Neural cell (in vitro differentiated cells): ENCODE results near the gene HSF5. TPM values are rescaled to one million over a fixed set of nuclear protein-coding genes. Genes with fewer than 3 reads are reported as not detected.

Experiments used
- H2AFZ ChIP-seq: fragments of 200-600, 300-800 bp; sonication (generic), shearing (Covaris generic); 2 replicates; pipeline ENCODE4 v1.6.0; 2014; ENCODE audit warnings: low read depth, mild to moderate bottlenecking, antibody characterized with exemption, low read length, moderate library complexity
- H3F3A ChIP-seq: fragments of 200-600 bp; shearing (Covaris generic); 2 replicates; pipeline ENCODE4 v1.6.1; 2016; ENCODE audit warnings: mild to moderate bottlenecking, moderate library complexity, mixed read lengths, antibody characterized with exemption, low read length; ENCODE audit not compliant: insufficient read depth, poor library complexity, severe bottlenecking
- H3K27ac ChIP-seq: fragments of 200-600, 300-800 bp; sonication (generic), shearing (Covaris generic); 2 replicates; pipeline ENCODE4 v1.5.1; 2014; ENCODE audit warnings: mild to moderate bottlenecking, low read length, moderate library complexity
- H3K27me3 ChIP-seq: fragments of 300-800, 200-600 bp; sonication (generic), shearing (Covaris generic); 2 replicates; pipeline ENCODE4 v1.6.0; 2014; ENCODE audit warnings: mild to moderate bottlenecking, low read depth, low read length, moderate library complexity; ENCODE audit not compliant: insufficient read depth
- H3K36me3 ChIP-seq: fragments of 300-800, 200-600 bp; sonication (generic), shearing (Covaris generic); 2 replicates; pipeline ENCODE4 v1.5.1; 2014; ENCODE audit warnings: mild to moderate bottlenecking, antibody characterized with exemption, low read length, moderate library complexity; ENCODE audit not compliant: insufficient read depth
- H3K4me2 ChIP-seq: fragments of 300-800, 200-600 bp; sonication (generic), shearing (Covaris generic); 2 replicates; pipeline ENCODE4 v1.6.0; 2014; ENCODE audit warnings: mild to moderate bottlenecking, low read length
- H3K4me3 ChIP-seq: fragments of 300-800, 200-600 bp; sonication (generic), shearing (Covaris generic); 2 replicates; pipeline ENCODE4 v1.5.1; 2014; ENCODE audit warnings: mild to moderate bottlenecking, low read length, moderate library complexity
- H3K79me2 ChIP-seq: fragments of 200-600 bp; shearing (Covaris generic); replicated peaks from 2 replicates; pipeline ENCODE4 v1.6.0; 2014; ENCODE audit warnings: mild to moderate bottlenecking, low read length, moderate library complexity; ENCODE audit not compliant: insufficient read depth
- H3K9ac ChIP-seq: fragments of 300-800, 200-600 bp; sonication (generic), shearing (Covaris generic); 2 replicates; pipeline ENCODE4 v1.6.1; 2016; ENCODE audit warnings: mild to moderate bottlenecking, low read length, mixed read lengths
- H3K9me2 ChIP-seq: fragments of 200-600 bp; shearing (Covaris generic); 2 replicates; pipeline ENCODE4 v1.6.1; 2016; ENCODE audit warnings: mild to moderate bottlenecking, low read length, mixed read lengths; ENCODE audit not compliant: insufficient read depth
- H3K9me3 ChIP-seq: fragments of 200-600, 300-800 bp; sonication (generic), shearing (Covaris generic); 2 replicates; pipeline ENCODE4 v1.6.1; 2016; ENCODE audit warnings: mild to moderate bottlenecking, mixed run types, low read length, moderate library complexity, mixed read lengths
- H4K20me1 ChIP-seq: fragments of 200-600 bp; shearing (Covaris generic); 2 replicates; pipeline ENCODE4 v1.6.1; 2016; ENCODE audit warnings: mild to moderate bottlenecking, mixed run types; ENCODE audit not compliant: insufficient read depth
- CTCF ChIP-seq: fragments of 450-650 bp; IDR thresholded peaks from 2 replicates; pipeline ENCODE4 v1.5.1; 2014; ENCODE audit warnings: antibody characterized with exemption, mild to moderate bottlenecking, moderate library complexity; ENCODE audit not compliant: poor library complexity, severe bottlenecking
- REST ChIP-seq: IDR thresholded peaks from 2 replicates; pipeline ENCODE4 v1.6.1; 2012; ENCODE audit warnings: borderline replicate concordance
- polyA plus RNA-seq: library from polyadenylated mRNA; depleted of rRNA; stranded (reverse); fragments of >200 nt; gene quantifications from 2 replicates; pipeline ENCODE4 v1.2.3, GENCODE V29; 2014

Gene HSF5
- polyA plus RNA-seq, 1 donor from 2014 or later: 0.21 TPM

GRCh38 chr17:58413684-58414083, 74.5 kb downstream of the HSF5 start:
- H3K4me3 ChIP-seq: no peak overlapping the region
- H3K4me2 ChIP-seq: no peak overlapping the region
- H3K79me2 ChIP-seq: no peaks in the 10 kb centered on the region
- H3F3A ChIP-seq: no peaks in the 10 kb centered on the region
- no peak overlapping the region for H3K27ac ChIP-seq
- H4K20me1 ChIP-seq: no peaks in the 10 kb centered on the region
- no peak overlapping the region for H3K9ac ChIP-seq
- no peak for TF ChIP-seq CTCF
- no peak for TF ChIP-seq REST
- no peak overlapping the region for H2AFZ ChIP-seq
- H3K36me3 ChIP-seq: no peaks in the 10 kb centered on the region
- no peaks in the 10 kb centered on the region for H3K9me3 ChIP-seq
- H3K9me2 ChIP-seq: no peaks in the 10 kb centered on the region
- no peaks in the 10 kb centered on the region for H3K27me3 ChIP-seq

GRCh38 chr17:58412961-58413586, 75.1 kb downstream of the HSF5 start:
- Histone ChIP-seq H3K27ac (no peak overlapping the region), H3K36me3 (no peaks in the 10 kb centered on the region), H3K9me3 (no peaks in the 10 kb centered on the region), H2AFZ (no peak overlapping the region), H3K79me2 (no peaks in the 10 kb centered on the region), H3K9me2 (no peaks in the 10 kb centered on the region), H4K20me1 (no peaks in the 10 kb centered on the region), H3K27me3 (no peaks in the 10 kb centered on the region), H3K4me3 (no peak overlapping the region), H3K4me2 (no peak overlapping the region), H3F3A (no peaks in the 10 kb centered on the region), H3K9ac (no peak overlapping the region)
- no peak for TF ChIP-seq REST
